ENCODE measurements around the gene DSPP. TPM values are rescaled to one million over a fixed set of nuclear protein-coding genes. Genes with fewer than 3 reads are reported as not detected.

Gene DSPP
- not detected in 2 replicates for total RNA-seq (ENCODE audit: low replicate concordance)
- long read RNA-seq, result 0 reads

- no peaks in the 10 kb centered on the region for H3K4me1 Mint-ChIP-seq (ENCODE audit: unreplicated experiment)
- H3K4me3 Mint-ChIP-seq, result no peak within 1 kb of the TSS
- no peak within 1 kb of the TSS for H3K27ac Mint-ChIP-seq
- no peaks in the 10 kb centered on the region for H3K27me3 Mint-ChIP-seq
- no peak for DNase-seq (ENCODE audit: extremely low spot score, unreplicated experiment)
- no peaks in the 10 kb centered on the region for H3K9me3 Mint-ChIP-seq
- TF ChIP-seq CTCF (conservative IDR thresholded peaks at IDR 0.05), result no peak
- H3K36me3 Mint-ChIP-seq, result no peaks in the 10 kb centered on the region
These were observed at the start of gene DSPP for GRCh38 chr4:87608229-87608628. TSS of gene DSPP (plus strand) at chr4:87608529. CDS start at chr4:87610909, 2,380 bp downstream.

GRCh38 chr4:87559090-87559837 is 49.1 kb upstream of the DSPP start:
- H3K9me3 Mint-ChIP-seq, result no peaks in the 10 kb centered on the region
- no peak overlapping the region for H3K27ac Mint-ChIP-seq
- no peak for TF ChIP-seq CTCF (conservative IDR thresholded peaks at IDR 0.05)
- no peaks in the 10 kb centered on the region for H3K4me1 Mint-ChIP-seq (ENCODE audit: unreplicated experiment)
- DNase-seq (ENCODE audit: extremely low spot score, unreplicated experiment), result no peak
- H3K27me3 Mint-ChIP-seq, result no peaks in the 10 kb centered on the region
- H3K4me3 Mint-ChIP-seq, result no peak overlapping the region
- H3K36me3 Mint-ChIP-seq, result no peaks in the 10 kb centered on the region

GRCh38 chr4:87560802-87561201 is 47.5 kb upstream of the DSPP start:
- H3K27me3 Mint-ChIP-seq, result no peaks in the 10 kb centered on the region
- DNase-seq (ENCODE audit: extremely low spot score, unreplicated experiment), result no peak
- no peak overlapping the region for H3K27ac Mint-ChIP-seq
- H3K4me1 Mint-ChIP-seq (ENCODE audit: unreplicated experiment), result no peaks in the 10 kb centered on the region
- no peaks in the 10 kb centered on the region for H3K36me3 Mint-ChIP-seq
- no peaks in the 10 kb centered on the region for H3K9me3 Mint-ChIP-seq
- no peak for TF ChIP-seq CTCF (conservative IDR thresholded peaks at IDR 0.05)
- H3K4me3 Mint-ChIP-seq, result no peak overlapping the region

GRCh38 chr4:87565746-87566145 is 42.6 kb upstream of the DSPP start:
- no peaks in the 10 kb centered on the region for H3K27me3 Mint-ChIP-seq
- no peak for TF ChIP-seq CTCF (conservative IDR thresholded peaks at IDR 0.05)
- H3K27ac Mint-ChIP-seq, result no peak overlapping the region
- no peak overlapping the region for H3K4me3 Mint-ChIP-seq
- no peak for DNase-seq (ENCODE audit: extremely low spot score, unreplicated experiment)
- H3K9me3 Mint-ChIP-seq, result no peaks in the 10 kb centered on the region
- H3K36me3 Mint-ChIP-seq, result no peaks in the 10 kb centered on the region
- H3K4me1 Mint-ChIP-seq (ENCODE audit: unreplicated experiment), result no peaks in the 10 kb centered on the region

- TF ChIP-seq CTCF (conservative IDR thresholded peaks at IDR 0.05), result no peak
- H3K36me3 Mint-ChIP-seq, result no peaks in the 10 kb centered on the region
- no peaks in the 10 kb centered on the region for H3K27me3 Mint-ChIP-seq
- no peak overlapping the region for H3K27ac Mint-ChIP-seq
- DNase-seq (ENCODE audit: extremely low spot score, unreplicated experiment), result no peak
- no peaks in the 10 kb centered on the region for H3K9me3 Mint-ChIP-seq
- H3K4me3 Mint-ChIP-seq, result no peak overlapping the region
- no peaks in the 10 kb centered on the region for H3K4me1 Mint-ChIP-seq (ENCODE audit: unreplicated experiment)
These were observed 42.1 kb upstream of the DSPP start for GRCh38 chr4:87566276-87566675.

Data from type B pancreatic cell (in vitro differentiated cells).